Stimulated activated CD8-positive, alpha-beta memory T cell treated with anti-CD3 and anti-CD28 coated beads, Interleukin-12 subunit alpha, Interleukin-12 subunit beta, amount 100 ng/mL, for 4 hours (primary cell): ENCODE results near the gene GPHN.

Experiments
- DNase-seq: peaks from one replicate; pipeline ENCODE4 v3.0.0-alpha.2; 2020; ENCODE audit warnings: low read depth

GPHN gene

DNA sequence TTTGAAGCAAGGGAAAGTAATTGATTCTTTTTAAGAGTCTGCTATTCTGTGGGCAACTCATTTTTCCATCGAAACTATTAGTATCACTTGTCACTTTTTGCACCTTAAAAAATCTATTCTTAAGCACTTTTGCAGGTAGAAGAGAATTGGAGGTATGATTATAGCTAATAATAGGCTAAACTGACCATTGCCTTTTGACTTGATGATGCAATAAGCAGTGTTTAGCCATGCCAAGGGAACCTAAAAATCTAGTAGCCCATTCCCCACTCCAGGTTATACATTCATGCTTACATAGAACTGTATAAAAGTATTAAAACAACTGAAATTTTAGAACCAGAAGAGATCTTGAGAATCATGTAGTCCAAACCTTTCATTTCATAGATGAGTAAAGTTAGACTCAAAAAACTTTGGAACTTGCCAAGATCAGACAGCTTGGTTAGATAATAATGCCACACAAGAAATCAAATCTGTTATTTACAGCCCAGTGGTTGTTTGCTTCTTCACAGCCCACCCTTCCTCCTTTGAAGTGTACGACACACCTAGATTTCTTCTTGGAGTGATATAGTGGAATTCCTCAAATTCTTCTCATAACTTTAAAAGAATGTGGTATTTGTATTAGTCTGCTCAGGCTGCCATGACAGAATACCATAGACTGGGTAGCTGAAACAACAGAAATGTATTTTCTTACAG lies 659.6 kb downstream of the GPHN start:
- no peak for DNase-seq

DNA sequence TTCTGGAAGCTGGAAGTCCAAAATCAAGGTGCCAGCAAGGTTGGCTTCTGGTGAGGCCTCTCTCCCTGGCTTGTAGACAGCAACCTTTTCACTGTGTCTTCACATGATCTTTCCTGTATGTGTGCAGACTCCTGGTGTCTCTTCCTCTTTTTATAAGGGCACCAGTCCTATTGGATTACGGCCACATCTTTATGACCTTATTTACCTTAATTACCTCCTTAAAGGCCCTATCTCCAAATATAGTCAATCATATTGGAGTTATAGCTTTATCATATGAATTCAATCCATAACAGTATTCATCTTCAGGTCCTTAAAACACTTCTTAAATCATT lies 660.1 kb downstream of the GPHN start:
- no peak for DNase-seq

DNA sequence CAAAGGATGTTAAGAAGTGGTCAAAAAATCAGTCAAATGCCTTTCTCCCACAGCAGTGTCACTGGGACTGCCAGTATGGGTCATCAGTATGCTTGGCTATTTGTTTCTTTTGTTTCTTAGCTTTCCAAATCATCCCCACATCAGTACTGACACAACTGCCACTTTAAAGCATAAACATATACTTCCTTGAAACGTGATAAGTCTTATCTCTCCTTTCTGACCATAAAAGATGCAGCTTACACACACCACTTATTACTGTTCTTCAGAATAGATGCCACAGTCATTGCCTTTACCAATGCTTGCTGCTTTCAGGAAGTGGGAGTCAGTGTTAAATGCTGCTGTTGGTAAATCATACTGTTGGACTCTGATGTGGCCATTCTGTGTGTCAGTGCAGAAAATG lies 662.7 kb downstream of the GPHN start:
- no peak for DNase-seq

- DNase-seq, result no peak
Observed at GRCh38 chr14:67172056-67172455, 664.1 kb downstream of the GPHN start.

DNA sequence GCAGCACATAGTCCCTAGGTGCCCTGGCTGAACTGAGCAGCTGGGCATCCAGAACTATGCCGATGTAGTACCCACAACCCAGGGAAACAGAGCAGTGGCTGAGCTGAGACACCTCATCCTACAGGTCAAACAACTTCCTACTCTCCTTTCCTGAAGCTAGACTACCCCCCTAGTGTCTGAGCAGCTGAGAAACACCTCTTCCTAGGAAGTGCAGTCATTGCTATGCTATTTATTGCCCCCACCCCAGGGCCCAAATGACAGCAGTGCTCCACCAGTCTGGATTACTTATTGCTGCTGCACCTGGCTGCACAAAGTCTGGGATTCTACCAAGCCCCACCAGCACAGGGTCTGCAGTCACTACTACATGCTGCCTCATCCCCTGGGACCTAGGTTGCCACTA lies 664.6 kb downstream of the GPHN start:
- DNase-seq, result no peak

- no peak for DNase-seq
Observed at GRCh38 chr14:67173719-67174118, 665.8 kb downstream of the GPHN start.

DNA sequence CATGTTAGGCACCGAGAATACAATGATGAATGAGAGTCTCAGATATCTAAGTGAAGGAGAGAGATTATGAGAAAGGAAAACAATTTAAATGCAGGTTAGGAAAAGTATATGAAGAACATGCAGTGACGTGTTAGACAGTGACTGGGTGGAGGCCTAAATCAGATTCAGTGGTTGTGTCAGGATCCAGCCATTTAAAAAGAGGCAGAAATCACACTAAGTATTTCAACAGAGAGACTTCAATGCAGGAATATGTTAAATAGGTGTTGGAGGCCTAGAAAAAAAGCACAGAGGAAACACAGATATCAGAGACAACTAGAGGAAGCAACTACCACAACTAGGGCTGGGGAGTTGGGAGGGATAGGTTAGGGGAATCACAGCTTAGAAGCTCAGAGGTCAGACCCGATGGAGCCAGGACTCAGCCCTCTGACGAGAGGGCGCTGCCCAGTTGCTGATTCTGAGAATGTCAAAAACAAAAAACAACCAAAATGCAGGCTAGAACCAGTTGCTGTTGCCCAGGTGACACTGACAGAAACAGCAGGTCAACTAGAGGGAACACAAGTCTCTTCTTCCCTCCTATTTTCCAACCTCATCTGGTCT lies 678.3 kb downstream of the GPHN start:
- no peak for DNase-seq

DNA sequence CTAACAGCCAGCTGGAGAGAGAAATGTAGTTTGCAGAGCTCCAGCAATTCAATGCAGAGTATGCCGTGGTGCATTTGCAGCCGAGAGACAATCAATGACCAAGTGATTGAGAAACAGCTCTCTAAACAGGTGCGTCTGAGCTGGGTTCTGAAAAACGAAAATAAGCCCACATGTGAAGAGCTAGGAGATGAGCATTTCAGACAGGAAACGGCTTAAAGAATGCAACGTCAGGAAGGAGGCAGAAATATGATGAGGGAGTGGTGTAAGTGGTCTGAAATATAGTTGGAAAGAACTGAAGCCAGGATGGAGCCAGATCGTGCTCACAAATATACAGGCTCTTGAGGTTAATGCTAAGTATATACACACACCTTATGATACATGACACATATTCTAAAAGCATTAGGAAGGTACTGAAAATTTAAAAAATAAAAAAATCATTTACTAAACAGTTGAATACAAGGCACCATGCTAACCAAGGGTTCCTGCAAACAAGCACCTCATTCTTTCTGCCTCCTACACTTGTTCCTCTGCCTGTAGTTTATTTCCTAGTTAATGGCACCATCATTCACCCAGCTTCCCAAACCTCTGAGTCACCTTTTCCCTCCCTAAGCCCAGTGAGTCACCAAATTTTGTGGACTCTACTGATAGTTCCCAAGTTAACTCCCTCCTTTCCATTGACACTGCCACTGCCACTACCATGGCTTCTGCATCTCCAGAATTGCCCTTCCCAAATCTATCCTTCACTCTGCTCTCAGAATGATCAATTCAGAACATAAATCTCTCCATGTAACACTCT lies 679.0 kb downstream of the GPHN start:
- no peak for DNase-seq

DNA sequence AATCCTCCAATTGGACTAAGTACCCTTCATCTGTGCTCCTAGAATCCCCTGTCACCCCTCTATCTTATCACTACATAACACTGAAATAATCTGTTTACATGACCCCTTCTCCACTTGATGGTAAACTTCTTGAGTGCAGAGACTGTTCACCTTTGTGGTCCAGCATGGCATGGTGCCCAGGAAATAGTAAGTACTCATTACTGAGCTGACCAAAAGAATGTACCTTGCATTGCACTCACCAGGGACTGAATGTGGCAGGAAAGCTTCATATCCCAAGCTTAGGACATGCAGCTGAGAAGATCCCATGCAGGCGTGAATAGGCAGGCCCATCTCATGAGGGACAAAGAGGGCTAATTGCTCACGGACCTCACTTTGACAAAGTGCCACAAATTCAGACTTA lies 679.9 kb downstream of the GPHN start:
- no peak for DNase-seq

GRCh38 chr14:67188326-67188725 lies 680.4 kb downstream of the GPHN start:
- no peak for DNase-seq

DNA sequence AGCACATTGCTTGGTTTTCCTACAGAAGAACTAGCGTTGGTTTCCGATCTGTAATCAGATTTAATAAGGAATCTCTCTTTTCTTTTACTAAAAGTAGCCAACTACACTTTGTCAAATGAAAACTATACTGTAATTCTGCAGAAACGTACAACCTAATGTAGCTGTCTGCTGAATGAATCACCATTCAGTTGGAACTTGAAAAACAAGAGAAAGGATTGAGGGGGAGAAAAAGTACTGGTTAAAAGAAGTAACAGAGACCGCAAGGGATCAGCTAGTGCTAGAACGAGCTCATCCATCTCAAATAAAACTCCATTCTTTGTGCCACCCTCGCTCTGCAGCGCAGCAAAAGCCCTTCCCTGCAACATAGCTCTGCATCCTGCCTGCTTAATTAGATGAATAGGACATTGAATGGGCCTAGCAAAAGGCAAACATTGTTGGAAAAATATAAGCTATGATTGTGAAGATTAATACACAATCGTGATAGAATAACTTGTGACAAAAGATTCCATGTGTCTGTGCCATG lies 683.9 kb downstream of the GPHN start:
- DNase-seq, result no peak

DNA sequence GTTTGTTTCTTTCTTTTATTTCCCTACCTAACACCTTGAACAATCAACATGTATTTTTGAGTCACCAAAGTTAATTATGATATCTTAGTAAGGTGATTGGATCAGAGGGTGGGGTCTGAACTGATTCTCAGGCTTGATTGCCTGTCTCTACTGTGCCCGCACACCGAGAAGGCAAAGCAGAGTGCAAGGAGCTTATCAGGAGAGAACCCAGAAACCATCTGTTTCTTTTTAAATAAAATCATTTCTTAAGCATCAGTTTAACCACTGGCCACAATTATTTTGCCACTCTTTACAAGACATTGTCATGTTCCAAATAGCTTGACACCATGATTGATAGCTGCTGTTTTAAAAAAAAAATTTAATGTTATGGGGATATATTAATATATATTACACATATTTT lies 684.4 kb downstream of the GPHN start:
- no peak for DNase-seq

- DNase-seq, result no peak
Observed at GRCh38 chr14:67195279-67195678, 687.3 kb downstream of the GPHN start.

DNA sequence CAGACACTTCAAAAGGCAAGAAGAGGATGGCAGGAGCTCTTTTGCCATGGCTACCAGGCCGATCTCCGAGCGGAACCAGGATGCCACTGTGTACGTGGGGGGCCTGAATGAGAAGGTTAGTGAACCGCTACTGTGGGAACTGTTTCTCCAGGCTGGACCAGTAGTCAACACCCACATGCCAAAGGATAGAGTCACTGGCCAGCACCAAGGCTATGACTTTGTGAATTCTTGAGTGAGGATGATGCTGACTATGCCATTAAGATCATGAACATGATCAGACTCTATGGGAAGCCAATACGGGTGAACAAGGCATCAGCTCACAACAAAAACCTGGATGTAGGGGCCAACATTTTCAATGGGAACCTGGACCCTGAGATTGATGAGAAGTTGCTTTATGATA lies 691.1 kb downstream of the GPHN start:
- DNase-seq, result no peak

GRCh38 chr14:67207810-67208209 lies 699.9 kb downstream of the GPHN start:
- DNase-seq, result no peak

GRCh38 chr14:67218126-67218525 lies 710.2 kb downstream of the GPHN start:
- no peak for DNase-seq

- no peak for DNase-seq
Observed at GRCh38 chr14:67221248-67221981, 713.5 kb downstream of the GPHN start.

GRCh38 chr14:67221982-67222328 lies 714.0 kb downstream of the GPHN start:
- DNase-seq, result no peak

DNA sequence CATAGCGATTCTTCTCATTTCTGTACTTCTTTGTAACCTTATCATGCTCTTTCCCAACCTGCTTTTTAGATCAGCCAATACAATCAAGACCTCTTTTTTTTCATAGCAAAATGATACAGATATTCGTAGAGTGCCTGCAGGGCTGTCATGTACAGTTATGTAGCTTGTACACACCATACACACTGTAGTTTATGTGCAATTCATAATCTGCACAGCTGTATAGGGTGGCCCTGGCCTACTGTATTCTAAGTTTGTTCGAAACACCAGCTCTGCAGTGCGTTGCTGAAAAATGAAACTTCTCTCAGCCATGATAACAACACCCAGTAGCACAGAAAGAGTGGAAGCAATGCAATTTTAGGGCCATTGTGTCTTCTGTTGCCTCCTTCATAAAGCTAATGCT lies 717.6 kb downstream of the GPHN start:
- DNase-seq, result no peak

- DNase-seq, result no peak
Observed at GRCh38 chr14:67228325-67228984, 720.5 kb downstream of the GPHN start.
